Measurements from ENCODE around the gene PUS7L.
A peak's percentile ranks its signal among the peaks of the same experiment; 100 is the strongest.
"Not testable (repeated sequence)": the region's sequence is repeated elsewhere in the genome, so short reads cannot be mapped to it uniquely, and the experiment has no call there.

The PUS7L gene

GRCh38 chr12:43758728-43759563, at the start of gene PUS7L, which contains the start of gene IRAK4:
Gene PUS7L, minus strand, starts transcription at chr12:43758790. Its CDS starts 3,545 bp downstream, at chr12:43755245.
Gene IRAK4, plus strand, starts transcription at chr12:43758951. Its CDS starts 9,161 bp downstream, at chr12:43768112.
- peak; percentile 90 to 93 for DNase-seq

- DNase-seq = no peak
Observed at GRCh38 chr12:43807386-43807785, 48.8 kb upstream of the PUS7L start.

- DNase-seq = no peak
Observed at GRCh38 chr12:43806737-43807072, 48.1 kb upstream of the PUS7L start.

GRCh38 chr12:43805860-43806736, 47.5 kb upstream of the PUS7L start, which contains the start of gene TWF1:
Gene TWF1, minus strand, starts transcription at chr12:43806317. Its CDS starts 72 bp downstream, at chr12:43806245.
- DNase-seq = peak; percentile 78 to 88

GRCh38 chr12:43805149-43805859, 46.7 kb upstream of the PUS7L start:
- no peak for DNase-seq

- no peak for DNase-seq
Observed at GRCh38 chr12:43797561-43798217, 39.1 kb upstream of the PUS7L start.

GRCh38 chr12:43795716-43796280, 37.2 kb upstream of the PUS7L start:
- DNase-seq = no peak

GRCh38 chr12:43789941-43790340, 31.4 kb upstream of the PUS7L start:
- DNase-seq = no peak

- DNase-seq = no peak
Observed at GRCh38 chr12:43786899-43787693, 28.5 kb upstream of the PUS7L start.

- DNase-seq = no peak
Observed at GRCh38 chr12:43776498-43776897, 17.9 kb upstream of the PUS7L start.

GRCh38 chr12:43766291-43766690, 7.7 kb upstream of the PUS7L start:
- DNase-seq = no peak

GRCh38 chr12:43764528-43764927, 5.9 kb upstream of the PUS7L start:
- DNase-seq = no peak

GRCh38 chr12:43763769-43764168, 5.2 kb upstream of the PUS7L start:
- DNase-seq = no peak

- DNase-seq = no peak
Observed at GRCh38 chr12:43762596-43762995, 4.0 kb upstream of the PUS7L start.

GRCh38 chr12:43761500-43761899, 2.9 kb upstream of the PUS7L start:
- DNase-seq = no peak

- DNase-seq = no peak
Observed at GRCh38 chr12:43760396-43760795, 1.8 kb upstream of the PUS7L start.

- peak in 1 of 2 donors; percentile 33 for DNase-seq
Observed at GRCh38 chr12:43758247-43758727, 303 bp downstream of the PUS7L start.

GRCh38 chr12:43754015-43754414, 4.6 kb downstream of the PUS7L start:
- DNase-seq = no peak

GRCh38 chr12:43751360-43751759, 7.2 kb downstream of the PUS7L start:
- DNase-seq = not testable (repeated sequence)

GRCh38 chr12:43750814-43751213, 7.8 kb downstream of the PUS7L start:
- no peak for DNase-seq

- DNase-seq = no peak
Observed at GRCh38 chr12:43749016-43749415, 9.6 kb downstream of the PUS7L start.

Measured in hippocampal formation (tissue), 2 donors.